Mesodermal cell (in vitro differentiated cells): ENCODE data around the gene CD320.
"Not testable (repeated sequence)": the region's sequence is repeated elsewhere in the genome, so short reads cannot be mapped to it uniquely, and the experiment has no call there.

ENCODE experiments used
- H3K27ac ChIP-seq: 2 replicates; pipeline ENCODE4 v1.7.0; 2013; ENCODE audit warnings: mild to moderate bottlenecking, low read depth, low read length, moderate library complexity; ENCODE audit not compliant: severe bottlenecking
- H3K36me3 ChIP-seq: 2 replicates; pipeline ENCODE4 v1.7.1; 2013; ENCODE audit warnings: mild to moderate bottlenecking, low read length, moderate library complexity; ENCODE audit not compliant: control insufficient read depth, insufficient read depth
- H3K4me1 ChIP-seq: one replicate; pipeline ENCODE4 v1.7.1; 2013; ENCODE audit warnings: mild to moderate bottlenecking, low read length; ENCODE audit not compliant: insufficient read depth, control insufficient read depth, poor library complexity, severe bottlenecking
- H3K4me3 ChIP-seq: 2 replicates; pipeline ENCODE4 v1.7.0; 2013; ENCODE audit warnings: low read length, control low read depth, mild to moderate bottlenecking; ENCODE audit not compliant: insufficient read depth, poor library complexity, severe bottlenecking; ENCODE audit errors: extremely low read depth
- H3K9me3 ChIP-seq: 2 replicates; pipeline ENCODE4 v1.7.1; 2013; ENCODE audit warnings: mild to moderate bottlenecking, low read length, moderate library complexity; ENCODE audit not compliant: control insufficient read depth
- WGBS, 2 experiments: methylation state at CpG; one replicate each; pipeline ENCODE4 v1.1.5; 2013; ENCODE audit warnings: missing lambda C conversion rate in 2 of 2; ENCODE audit not compliant: insufficient coverage in 2 of 2; 5-methylcytosine and 5-hydroxymethylcytosine counted together

CD320 gene

GRCh38 chr19:8306235-8307054 lies 1.7 kb downstream of the CD320 start:
- H3K36me3 ChIP-seq = peaks cover 39% of the 10 kb centered on the region
- no peak overlapping the region for H3K4me3 ChIP-seq
- 93 to 94% methylated on average over 13 to 15 of the region's 17 CpGs for WGBS, 2 experiments
- H3K4me1 ChIP-seq = peaks cover 4% of the 10 kb centered on the region
- no peak overlapping the region for H3K27ac ChIP-seq
- H3K9me3 ChIP-seq = no peaks in the 10 kb centered on the region

GRCh38 chr19:8305798-8306197 lies 2.4 kb downstream of the CD320 start:
- H3K4me3 ChIP-seq = no peak overlapping the region
- 67% methylated on average over 3 of the region's 4 CpGs for WGBS, 2 experiments
- H3K36me3 ChIP-seq = peaks cover 33% of the 10 kb centered on the region
- H3K9me3 ChIP-seq = no peaks in the 10 kb centered on the region
- H3K4me1 ChIP-seq = peaks cover 4% of the 10 kb centered on the region
- no peak overlapping the region for H3K27ac ChIP-seq

- Histone ChIP-seq H3K4me1 (peaks cover 4% of the 10 kb centered on the region), H3K36me3 (peaks cover 26% of the 10 kb centered on the region), H3K27ac (no peak overlapping the region), H3K9me3 (no peaks in the 10 kb centered on the region), H3K4me3 (no peak overlapping the region)
- 70 to 73% methylated on average over 28 to 33 of the region's 33 CpGs for WGBS, 2 experiments
Measured at GRCh38 chr19:8304841-8305621, 3.1 kb downstream of the CD320 start.

- Histone ChIP-seq H3K27ac (no peak overlapping the region), H3K9me3 (no peaks in the 10 kb centered on the region), H3K4me3 (no peak overlapping the region), H3K36me3 (peaks cover 15% of the 10 kb centered on the region), H3K4me1 (peaks cover 4% of the 10 kb centered on the region)
- WGBS, 2 experiments = 97% methylated on average over 4 to 5 of the region's 7 CpGs
Measured at GRCh38 chr19:8302734-8303133, 5.4 kb downstream of the CD320 start.

- WGBS, 2 experiments = 95 to 96% methylated on average over 6 to 9 of the region's 11 CpGs
- Histone ChIP-seq H3K36me3 (peaks cover 15% of the 10 kb centered on the region), H3K4me3 (no peak overlapping the region), H3K4me1 (peaks cover 4% of the 10 kb centered on the region), H3K27ac (no peak overlapping the region), H3K9me3 (no peaks in the 10 kb centered on the region)
Measured at GRCh38 chr19:8302357-8302691, 5.8 kb downstream of the CD320 start.

- WGBS, 2 experiments = no CpG with 5 or more reads among the region's 9 CpGs
- H3K36me3 ChIP-seq, H3K4me3 ChIP-seq, H3K9me3 ChIP-seq, H3K4me1 ChIP-seq, H3K27ac ChIP-seq: not testable (repeated sequence)
Measured at GRCh38 chr19:8291337-8291736, 16.8 kb downstream of the CD320 start.

- H3K36me3 ChIP-seq, H3K27ac ChIP-seq, H3K9me3 ChIP-seq, H3K4me3 ChIP-seq, H3K4me1 ChIP-seq: not testable (repeated sequence)
- no CpG with 5 or more reads among the region's 9 CpGs for WGBS, 2 experiments
Measured at GRCh38 chr19:8276508-8276907, 31.6 kb downstream of the CD320 start.

GRCh38 chr19:8269724-8270123 lies 38.4 kb downstream of the CD320 start:
- Histone ChIP-seq H3K4me1 (peaks cover 5% of the 10 kb centered on the region), H3K4me3 (no peak overlapping the region), H3K9me3 (no peaks in the 10 kb centered on the region), H3K27ac (no peak overlapping the region), H3K36me3 (no peaks in the 10 kb centered on the region)
- 100% methylated on average over 1 to 2 of the region's 3 CpGs for WGBS, 2 experiments

GRCh38 chr19:8265872-8266271 lies 42.3 kb downstream of the CD320 start:
- Histone ChIP-seq H3K9me3 (no peaks in the 10 kb centered on the region), H3K36me3 (peaks cover 6% of the 10 kb centered on the region), H3K27ac (no peak overlapping the region), H3K4me1 (peaks cover 5% of the 10 kb centered on the region), H3K4me3 (no peak overlapping the region)
- 70 to 82% methylated on average over 2 of the region's 3 CpGs for WGBS, 2 experiments

- not testable (repeated sequence) for H3K4me1 ChIP-seq, H3K27ac ChIP-seq, H3K36me3 ChIP-seq, H3K9me3 ChIP-seq, H3K4me3 ChIP-seq
- 83 to 89% methylated on average over 2 of the region's 4 CpGs for WGBS, 2 experiments
Measured at GRCh38 chr19:8264248-8264647, 43.9 kb downstream of the CD320 start.

GRCh38 chr19:8262431-8262830 lies 45.7 kb downstream of the CD320 start:
- no peaks in the 10 kb centered on the region for H3K4me1 ChIP-seq
- H3K4me3 ChIP-seq = no peak overlapping the region
- no peak overlapping the region for H3K27ac ChIP-seq
- WGBS, 2 experiments = 97 to 100% methylated on average over 5 of the region's 6 CpGs
- peaks cover 12% of the 10 kb centered on the region for H3K36me3 ChIP-seq
- H3K9me3 ChIP-seq = no peaks in the 10 kb centered on the region
